Skeletal muscle cell (primary cell): ENCODE results near the gene SCUBE1.
A peak's percentile ranks its signal among the peaks of the same experiment; 100 is the strongest.

Source experiments
- DNase-seq: peaks from one replicate; pipeline ENCODE4 v3.0.0-alpha.2; 2010; ENCODE audit warnings: low read depth
- H3K4me3 ChIP-seq: 2 replicates; pipeline ENCODE4 v1.5.1; 2011; ENCODE audit warnings: low read depth, mild to moderate bottlenecking, control low read depth, low read length, moderate library complexity

Gene SCUBE1

DNA sequence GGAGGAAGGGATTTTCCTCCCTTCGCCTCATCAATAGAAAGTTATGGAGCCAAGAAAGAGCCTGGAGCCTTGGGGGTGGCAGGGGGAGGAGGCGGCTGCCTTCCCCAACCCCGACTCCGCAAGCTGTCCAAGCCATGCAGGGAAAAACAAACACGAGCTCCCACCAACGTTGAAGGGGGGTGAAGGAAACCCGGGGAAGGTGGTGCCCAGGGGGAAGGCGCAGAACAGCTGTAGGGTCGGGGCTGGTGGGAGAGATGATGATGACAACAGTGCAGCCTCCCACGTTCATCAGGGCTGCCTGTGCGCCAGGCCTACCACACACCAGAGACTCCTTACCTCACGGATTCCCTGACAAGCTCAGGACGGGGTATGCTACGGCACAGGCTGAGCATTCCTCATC, 73.5 kb downstream of the SCUBE1 start:
- H3K4me3 ChIP-seq: no peak overlapping the region
- no peak for DNase-seq

DNA sequence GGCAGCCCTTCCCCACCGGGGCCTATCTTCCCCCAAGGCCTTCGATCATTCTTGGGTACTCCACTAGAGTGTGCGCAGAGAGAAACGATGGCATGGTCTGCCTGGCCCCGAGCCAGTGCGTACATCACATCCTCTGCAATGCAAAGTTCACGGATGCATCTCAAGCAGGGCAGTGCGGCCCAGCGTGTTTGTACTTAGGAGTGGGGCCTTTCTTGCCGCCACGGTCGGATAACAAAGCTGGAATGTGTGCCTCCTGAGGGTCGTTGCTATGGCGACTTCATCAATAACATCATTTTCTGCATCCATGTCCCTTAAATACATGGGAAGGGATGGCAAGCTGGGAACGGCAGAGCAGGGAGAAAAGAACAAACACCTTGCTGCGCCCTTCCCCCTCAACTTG, 73.9 kb downstream of the SCUBE1 start:
- H3K4me3 ChIP-seq: no peak overlapping the region
- no peak for DNase-seq

DNA sequence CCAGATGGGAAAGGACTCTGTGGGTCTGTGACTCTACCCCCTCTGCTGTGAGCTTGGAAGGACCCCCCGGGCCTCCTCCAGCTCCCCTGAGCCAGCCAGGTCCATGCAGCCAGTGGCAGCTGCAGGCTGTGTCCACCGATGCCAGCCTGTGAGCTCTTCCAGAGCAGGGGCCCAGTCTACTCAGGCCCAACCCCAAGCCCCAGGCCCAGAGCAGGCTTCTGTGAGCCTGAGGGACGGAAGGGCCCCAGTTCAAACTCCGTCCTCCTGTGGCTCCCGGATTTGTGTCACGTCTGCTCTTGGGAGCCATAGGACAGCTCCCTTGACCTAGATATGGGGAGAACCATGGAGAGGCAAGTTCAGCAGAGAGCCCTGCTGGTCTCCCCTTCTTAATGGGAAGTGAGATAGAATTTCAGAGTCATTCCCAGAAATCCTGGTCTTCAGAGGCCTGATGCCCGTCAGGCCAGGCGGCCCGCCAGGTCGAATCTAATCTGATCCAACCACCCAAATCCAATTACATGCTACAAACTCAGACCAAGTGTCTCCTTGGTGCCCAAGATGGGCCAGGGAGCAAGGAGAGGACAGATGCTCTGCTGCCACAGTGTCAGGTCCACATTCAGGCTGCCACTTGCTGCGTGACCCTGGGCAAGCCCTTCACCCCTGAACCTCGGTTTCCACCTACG, 75.1 kb downstream of the SCUBE1 start:
- H3K4me3 ChIP-seq: no peak overlapping the region
- no peak for DNase-seq

DNA sequence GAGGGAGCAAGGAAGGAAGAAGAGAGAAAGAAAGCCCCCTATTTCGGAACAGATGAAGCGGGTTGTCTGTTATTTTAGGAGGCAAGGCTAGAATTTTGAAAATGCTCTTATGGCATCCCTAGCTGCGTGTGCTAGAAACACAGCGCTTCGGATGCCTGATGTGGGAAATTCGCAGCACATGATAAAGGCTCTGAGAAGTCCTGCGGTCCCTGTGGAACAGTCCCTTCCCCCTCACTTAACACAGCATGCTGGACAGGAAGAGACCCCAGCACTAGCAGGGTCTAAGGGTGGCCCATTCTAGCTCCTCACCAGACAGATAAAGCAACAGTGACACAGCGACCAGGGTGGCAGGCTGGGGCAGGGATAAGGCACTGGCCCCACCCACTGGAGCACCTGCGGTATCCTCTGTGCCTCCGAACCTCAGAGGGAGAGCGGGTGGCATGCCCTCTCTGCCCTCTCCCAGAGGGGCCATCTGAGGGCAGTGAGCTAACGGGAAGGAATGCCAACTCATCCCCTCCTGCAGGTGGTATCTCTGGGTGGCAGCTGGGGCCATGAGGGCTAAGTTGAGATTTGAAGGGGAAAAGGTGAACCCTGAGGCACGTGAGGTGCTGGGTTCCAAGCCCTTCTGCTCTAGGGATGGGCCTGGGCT, 75.7 kb downstream of the SCUBE1 start:
- H3K4me3 ChIP-seq: no peak overlapping the region
- no peak for DNase-seq

DNA sequence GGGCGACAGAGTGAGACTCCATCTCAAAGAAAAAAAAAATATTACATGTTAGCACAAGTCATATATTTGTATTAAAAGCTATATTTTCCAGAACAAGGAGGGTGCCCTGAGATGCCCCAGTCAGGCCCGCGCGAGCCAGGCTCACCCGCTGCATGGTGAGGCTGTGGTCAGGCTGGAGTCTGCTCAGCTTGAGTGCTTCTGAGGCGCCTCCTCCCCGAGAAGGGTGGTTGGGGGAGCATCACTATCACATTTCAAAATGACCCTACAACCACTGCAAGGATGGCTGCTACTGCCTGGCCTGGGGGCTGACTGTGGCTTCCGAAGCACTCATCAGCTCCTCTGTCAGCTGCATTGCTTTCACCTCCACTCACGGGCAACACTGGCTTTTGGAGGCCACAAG, 77.1 kb downstream of the SCUBE1 start:
- DNase-seq: no peak
- no peak overlapping the region for H3K4me3 ChIP-seq

DNA sequence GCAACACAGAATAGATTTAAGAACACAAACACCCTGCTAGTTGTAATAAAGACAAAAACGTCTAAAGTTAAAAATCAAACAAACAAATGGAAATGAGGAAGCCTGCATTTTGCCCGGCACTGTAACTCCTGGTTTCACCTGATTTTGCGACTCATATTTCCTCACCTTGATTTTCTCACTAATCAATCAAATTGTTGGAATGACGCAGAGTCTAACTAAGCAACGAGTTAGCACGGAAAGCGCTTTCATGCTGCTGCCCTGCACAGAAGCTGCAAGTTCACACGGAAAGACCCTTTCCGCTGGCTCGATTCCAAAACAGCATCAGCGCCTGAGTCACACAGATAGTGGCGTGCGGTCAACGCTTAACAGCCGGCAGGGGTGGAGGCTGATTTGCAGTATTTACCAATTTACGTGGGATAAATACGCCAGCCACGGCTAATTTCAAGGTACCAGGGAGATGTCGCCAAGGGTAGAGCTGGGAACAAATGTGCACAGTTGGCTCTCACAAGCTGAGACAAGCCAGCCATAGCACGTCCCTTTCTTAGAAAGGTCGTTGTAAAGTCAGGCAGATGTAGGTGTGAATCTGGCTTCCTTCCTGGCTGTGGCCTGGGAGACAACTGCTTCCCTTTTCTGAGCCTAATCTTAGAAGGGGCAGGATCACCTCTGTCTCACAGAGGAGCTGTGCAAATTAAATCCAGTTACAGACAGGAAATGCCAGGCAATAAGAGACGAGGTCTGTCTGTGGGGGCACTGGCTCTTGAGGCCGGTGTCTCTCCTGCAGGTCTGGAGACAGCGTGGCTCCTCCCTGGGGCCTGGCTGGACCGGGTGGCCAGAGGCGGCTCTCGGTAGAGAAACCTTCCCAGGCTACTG, 79.3 kb downstream of the SCUBE1 start:
- peak; percentile 52 for DNase-seq
- no peak overlapping the region for H3K4me3 ChIP-seq

DNA sequence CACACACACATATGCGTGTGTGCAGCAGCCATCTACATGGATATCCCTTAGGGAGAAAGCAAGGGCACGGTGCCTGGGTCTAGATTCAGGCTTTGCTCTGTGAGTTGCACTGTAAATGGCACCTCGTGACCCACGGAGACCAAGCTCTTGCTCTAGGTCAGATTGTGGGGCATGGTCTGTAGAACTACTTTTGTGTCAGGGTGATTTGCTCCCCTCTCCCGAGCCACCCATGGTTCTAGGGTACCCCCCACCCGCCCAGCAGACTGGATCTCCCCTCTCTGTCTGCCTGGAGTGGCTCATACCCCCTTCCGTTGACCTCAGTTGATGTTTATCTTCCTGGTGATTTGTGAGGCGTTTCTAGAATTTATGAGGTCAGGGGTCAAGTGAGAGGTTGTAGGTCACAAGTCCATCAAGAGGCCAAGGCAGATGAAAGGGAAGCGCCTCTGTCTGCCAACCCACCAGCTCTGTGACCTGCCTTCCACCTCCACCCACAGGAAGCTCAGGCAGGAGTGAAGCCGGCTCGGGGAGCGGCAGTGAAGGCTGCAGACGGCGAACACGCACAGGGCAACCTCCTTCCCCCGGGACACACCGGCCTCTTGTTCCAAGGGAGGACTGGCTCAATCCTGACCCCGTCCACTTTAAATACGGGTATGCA, 80.1 kb downstream of the SCUBE1 start:
- no peak overlapping the region for H3K4me3 ChIP-seq
- DNase-seq: no peak

DNA sequence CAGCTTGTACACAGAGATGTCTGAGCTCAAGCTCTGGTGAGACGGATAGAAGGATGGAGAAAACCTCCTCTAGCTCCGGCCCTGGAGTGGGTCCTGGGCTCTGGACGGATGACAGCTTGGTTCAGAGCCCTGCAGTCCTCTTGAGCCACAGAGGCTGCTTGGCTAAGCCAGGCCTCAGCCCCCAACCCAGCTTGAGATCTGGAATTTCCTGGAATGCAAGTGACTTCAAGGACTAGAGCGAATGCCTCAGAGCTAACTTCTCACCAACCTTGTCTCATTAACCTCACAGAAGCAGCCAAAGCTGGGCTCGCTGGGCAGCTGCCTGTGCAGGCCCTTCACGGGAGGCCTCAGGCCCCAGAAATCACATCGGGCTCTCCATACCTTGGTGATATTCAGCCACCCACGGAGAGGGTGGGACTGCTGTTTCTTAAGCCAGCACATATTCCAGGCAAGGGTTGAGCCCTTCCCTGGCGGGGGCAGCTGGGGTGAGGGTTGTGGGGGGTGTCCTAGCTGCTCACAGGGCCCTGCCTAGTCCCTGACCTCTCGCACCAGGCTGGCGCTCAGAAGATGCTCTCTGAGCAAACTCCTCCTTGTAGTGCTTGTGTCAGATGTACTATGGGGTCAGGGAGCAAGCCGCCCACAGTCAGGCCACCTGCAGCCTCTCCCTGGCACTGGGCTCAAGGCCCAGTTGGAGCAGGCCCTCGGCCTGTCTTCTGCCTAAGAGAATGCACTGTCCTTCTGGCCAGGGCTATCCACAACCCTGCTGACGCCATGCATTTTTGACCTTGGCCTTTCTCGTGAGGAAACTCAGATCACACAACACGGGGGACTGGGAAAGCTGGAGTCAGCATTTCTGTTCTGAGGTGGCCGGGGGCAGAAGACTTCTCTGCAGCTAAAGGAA, 82.6 kb downstream of the SCUBE1 start:
- no peak overlapping the region for H3K4me3 ChIP-seq
- DNase-seq: no peak

DNA sequence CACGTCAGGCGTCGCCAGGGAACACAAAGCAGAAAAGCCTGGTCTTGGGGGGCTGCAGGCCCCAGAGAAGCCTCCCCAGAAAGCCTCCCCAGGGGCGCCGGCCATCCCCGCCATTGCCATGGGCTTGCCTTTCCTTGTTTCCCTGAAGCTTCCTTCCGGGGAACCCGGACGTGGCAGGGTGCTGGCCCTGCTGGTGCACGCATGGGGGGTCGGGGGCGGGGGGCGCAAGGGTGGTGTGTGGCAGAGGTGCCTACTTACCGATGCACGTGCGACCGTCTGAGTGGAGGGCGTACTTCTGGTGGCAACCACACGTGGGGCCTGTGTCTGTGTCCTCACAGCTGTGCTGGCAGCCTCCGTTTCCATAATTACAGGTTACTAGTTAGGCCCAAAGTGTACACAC, 85.2 kb downstream of the SCUBE1 start:
- no peak overlapping the region for H3K4me3 ChIP-seq
- no peak for DNase-seq

DNA sequence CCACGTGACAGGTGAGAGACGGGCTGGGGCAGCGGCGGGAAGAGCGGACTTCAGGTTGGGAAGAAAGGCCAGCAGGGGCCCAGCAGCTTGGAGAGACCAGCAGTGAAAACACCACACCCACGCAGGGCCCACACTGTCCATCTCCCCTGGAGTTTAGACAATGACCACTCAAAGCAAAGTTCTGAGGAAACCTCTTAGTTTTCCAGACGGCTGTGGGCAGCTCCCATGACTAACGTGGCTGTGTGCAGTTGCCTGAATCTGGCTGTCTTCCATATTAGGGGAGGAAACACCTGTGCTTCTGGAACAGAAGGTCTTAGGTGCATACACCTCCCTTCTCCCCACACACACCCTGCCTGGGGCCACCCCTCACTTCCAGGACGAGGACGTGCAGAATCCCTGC, 85.6 kb downstream of the SCUBE1 start:
- H3K4me3 ChIP-seq: no peak overlapping the region
- no peak for DNase-seq

DNA sequence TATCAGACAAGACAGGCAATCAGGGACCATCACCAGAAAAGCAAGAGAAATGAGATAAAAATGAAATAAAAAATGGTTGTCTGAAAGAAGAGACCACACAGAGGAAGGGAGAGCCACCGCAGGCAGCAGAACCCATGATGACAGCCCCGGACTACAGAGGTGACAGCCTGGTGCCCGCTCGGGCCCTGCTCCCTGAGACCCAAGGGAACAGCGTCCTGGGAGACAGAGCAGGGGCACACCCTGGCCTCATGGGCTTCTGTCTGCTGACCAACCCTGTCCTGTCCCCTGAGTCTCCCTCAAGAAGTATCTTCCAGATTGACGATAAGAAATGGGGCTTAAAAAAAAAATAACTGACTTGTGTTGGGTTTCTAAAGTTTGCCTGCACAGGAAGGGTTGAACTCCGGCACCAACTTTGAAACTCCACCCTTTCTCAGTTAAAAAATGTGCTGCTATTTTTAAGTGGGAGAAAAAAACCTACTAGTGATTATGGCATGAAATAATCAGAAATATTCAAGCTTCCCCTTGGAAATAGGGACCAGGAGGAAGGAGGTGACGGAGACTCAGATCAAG, 86.1 kb downstream of the SCUBE1 start:
- no peak overlapping the region for H3K4me3 ChIP-seq
- no peak for DNase-seq

DNA sequence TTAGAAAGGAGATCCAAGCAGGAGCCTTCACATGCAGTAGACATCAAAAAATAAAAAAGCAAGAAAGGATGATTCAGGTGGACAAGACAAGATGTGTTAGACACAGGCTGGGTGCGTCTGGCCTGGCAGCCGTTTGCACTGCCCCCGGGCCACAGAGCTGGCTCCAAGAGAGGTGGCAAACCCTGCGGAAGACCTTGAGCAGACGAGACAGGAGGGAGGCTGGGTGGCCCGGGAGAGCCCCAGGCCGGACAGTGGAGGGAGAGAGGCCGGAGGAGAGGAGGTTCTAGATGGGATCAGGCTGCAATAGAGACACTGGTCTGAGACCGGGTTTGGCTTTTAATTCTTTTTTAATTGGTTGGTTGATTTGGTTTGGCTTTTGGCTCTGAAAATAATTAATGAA, 86.6 kb downstream of the SCUBE1 start:
- DNase-seq: no peak
- H3K4me3 ChIP-seq: no peak overlapping the region

DNA sequence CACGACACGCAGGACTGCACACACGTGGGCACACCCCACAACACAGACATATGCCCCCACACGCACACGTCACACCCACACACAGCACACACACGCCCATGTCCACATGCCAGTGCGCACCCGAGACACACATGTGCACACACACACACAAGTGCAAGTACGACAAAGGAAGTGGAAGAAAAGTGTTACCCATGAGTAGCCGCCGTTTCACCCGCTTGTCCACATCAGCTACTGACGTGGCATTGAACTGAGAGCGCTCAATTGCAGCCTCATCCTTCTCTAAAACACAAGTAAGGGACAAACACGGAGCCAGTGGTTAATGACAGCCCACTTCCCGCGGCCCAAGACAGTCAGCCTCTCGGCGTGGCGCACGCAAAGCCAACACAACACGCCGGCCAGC, 87.9 kb downstream of the SCUBE1 start:
- H3K4me3 ChIP-seq: no peak overlapping the region
- no peak for DNase-seq

DNA sequence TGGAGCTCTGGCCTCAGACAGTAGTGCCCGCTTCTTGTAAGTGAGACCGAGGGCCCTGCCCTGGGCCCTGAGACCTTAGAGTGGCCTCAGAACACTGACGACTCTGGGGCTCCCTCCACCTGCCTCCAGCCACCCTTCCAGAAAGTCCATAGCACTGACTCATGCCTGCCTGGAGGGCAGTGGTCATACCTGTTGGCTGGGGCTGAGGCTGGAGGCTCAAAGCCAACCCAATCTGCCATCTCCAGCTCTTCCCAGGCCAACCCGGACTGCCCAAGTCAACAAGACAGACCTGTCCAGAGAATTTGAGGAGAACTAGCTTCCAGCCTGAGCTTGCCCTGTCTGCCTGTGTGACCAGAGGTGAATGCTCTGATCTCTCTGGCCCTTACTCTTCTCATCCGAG, 89.3 kb downstream of the SCUBE1 start:
- no peak overlapping the region for H3K4me3 ChIP-seq
- DNase-seq: no peak

DNA sequence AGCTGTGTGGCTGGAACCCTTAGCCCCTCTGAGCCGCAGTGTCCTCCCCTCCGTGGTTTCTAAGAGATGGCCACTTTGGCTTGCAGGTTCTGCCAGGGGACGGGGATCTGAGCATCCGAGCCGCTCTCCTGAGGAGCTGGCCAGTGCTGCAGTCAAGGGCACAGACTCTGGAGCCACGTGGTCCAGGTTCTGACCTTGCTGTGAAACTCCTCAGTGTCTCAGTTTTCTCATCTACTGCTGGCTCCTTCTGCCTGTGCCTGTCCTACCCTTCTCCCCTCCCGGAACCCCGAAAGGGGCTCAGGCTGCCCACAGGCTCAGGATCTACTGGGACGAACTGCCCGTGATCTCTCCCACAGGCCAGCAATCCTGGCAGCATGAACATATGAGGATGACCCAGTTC, 90.9 kb downstream of the SCUBE1 start:
- DNase-seq: no peak
- no peak overlapping the region for H3K4me3 ChIP-seq

DNA sequence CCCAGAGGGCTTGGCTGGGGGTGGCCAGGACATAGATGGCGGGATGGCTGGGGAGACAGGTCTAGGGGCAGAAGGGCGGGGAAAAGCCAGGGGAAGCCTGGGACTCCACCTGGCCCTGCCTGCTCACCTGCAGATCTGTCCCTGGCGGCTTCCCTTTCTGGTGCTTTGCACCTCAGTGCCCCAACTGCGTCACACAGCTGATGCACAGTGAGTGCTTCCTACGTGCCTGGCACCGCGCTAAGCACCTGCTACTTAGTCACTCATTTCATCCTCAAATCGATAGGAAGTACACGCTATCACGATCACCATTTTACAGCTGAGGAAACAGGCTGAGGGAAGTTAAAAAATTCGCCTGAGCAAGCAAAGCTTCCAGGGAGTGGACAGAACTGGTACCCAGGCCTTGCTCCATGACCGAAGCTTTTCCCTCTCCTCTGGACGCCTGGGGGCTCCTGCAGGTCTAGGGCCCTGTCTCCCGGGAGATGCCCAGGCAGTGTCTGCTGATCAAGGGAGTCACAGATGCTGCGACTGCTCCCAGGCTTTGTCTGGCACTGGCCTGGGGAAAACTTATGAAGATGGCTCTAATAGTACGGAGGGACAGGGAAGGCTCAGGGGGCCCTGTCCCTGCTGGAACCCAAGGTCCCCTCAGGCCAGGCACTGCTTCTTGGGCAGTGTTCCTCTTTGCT, 93.2 kb downstream of the SCUBE1 start:
- no peak overlapping the region for H3K4me3 ChIP-seq
- DNase-seq: no peak

DNA sequence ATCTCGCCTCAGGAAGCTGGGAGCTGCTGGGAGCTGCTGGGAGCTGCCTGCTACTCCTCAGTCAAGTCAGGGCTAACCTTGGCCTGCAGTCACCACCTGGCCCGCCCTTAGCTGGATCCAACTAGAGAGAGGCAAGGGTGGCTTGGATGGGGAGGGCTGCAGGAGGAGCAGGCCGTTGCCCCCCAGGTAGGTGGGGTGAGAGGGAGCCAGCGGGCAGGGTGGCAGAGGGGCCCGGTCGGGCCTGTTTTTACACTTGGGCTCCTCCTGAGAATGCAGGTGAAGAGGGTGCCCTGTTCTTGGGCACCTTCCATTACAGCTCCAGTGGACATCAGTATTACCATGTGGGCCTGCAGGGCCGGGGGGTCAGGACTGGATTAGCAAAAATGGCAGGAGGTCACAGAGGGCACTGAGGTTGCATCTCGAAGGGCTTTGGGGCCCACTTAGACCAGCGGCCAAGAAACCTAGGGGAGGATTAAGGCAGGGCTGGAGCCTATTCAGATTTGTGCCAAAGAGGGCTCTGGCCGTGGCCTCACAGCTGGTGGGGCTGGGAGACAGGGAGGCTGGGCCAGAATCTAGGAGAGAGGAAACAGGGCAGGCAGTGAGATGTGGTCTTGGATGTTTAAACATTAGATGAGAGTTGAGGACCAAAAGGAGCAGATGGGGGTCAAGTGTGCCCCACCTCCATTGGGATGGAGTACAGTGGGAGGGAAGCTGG, 95.5 kb downstream of the SCUBE1 start:
- no peak for DNase-seq
- no peak overlapping the region for H3K4me3 ChIP-seq

DNA sequence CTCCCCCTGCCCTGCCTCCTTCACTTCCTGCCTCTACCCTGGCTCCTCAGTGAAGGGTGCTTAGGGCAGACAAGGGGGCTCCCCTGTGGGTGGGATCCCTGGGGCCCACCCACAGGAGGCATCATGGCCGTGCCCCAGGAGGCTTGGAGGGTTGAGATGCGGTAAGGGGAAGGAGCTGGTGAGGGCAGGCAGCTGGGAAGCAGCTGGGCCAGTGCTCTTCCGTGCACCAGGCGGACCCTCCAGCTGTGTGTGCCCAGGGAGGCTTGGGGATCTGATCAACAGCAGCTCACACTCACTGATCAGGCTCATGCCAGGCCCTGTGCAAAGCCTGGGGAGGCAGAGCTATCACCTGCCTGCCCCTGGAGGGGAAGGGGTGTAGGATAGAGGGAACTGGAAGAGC, 97.0 kb downstream of the SCUBE1 start:
- no peak overlapping the region for H3K4me3 ChIP-seq
- no peak for DNase-seq
